AG09319 (cell line): Measurements from ENCODE around the gene PITPNM3.

Experiments
- DNase-seq: peaks from one replicate; pipeline ENCODE4 v3.0.0-alpha.2; 2010; ENCODE audit warnings: low read depth; ENCODE audit errors: extremely low read depth
- CTCF ChIP-seq: IDR thresholded peaks from 2 replicates; pipeline ENCODE4 v1.5.1; 2011; ENCODE audit warnings: low read depth, mild to moderate bottlenecking, inconsistent platforms, low read length, moderate library complexity

Gene PITPNM3

DNA sequence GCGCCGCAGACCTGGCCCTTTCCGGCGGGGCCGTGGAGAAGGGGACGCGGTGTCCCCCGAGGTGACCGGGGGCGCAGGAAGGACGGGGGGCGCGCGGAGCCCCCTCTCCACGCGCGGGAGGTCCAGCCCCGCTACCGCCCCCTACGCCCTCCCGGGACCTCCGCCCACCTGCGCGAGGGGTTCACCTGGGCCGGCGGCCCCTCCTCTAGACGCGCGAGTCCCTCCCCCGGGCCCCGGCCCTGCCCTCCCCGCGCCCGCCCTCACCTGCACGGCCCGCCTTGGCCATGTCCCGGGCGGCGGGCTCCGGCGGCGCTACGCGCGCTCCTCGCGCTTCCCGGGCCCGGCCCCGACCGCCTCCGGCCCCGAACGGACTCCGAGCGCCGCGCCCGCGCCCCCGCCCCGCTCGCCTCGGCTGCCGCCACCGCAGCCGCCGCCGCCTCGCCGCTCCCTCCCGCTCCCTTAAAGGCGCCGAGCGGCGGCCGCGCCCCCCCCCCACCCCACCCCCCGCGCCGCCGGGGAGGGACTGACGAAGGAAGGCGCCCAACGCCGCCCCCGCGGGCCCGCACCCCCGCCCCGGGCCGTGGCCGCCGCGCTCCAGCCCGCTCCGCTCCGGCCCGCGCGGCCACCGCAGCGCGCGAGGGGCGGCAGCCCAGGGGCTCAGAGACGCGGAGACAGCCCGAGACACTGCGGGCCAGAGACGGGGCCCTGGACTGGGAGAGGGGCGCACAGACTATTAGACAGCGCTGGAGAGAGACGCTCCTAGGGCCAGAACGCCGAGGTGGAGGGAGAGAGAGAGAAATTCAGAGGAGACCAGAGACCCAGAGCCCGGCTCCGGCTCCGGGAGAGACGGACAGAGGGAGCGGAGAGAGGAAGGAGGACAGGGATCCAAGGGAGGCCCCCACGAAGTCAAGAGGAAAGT lies at the start of gene PITPNM3:
PITPNM3 (minus strand) TSS at position 435 of the 919 bp plus-strand sequence; CDS start at position 286, 149 bp downstream.
- DNase-seq = no peak
- TF ChIP-seq CTCF = no peak

GRCh38 chr17:6605142-6605541 lies 48.8 kb upstream of the PITPNM3 start:
- no peak for DNase-seq
- no peak for TF ChIP-seq CTCF

GRCh38 chr17:6603744-6604325 lies 47.5 kb upstream of the PITPNM3 start:
- no peak for TF ChIP-seq CTCF
- no peak for DNase-seq

DNA sequence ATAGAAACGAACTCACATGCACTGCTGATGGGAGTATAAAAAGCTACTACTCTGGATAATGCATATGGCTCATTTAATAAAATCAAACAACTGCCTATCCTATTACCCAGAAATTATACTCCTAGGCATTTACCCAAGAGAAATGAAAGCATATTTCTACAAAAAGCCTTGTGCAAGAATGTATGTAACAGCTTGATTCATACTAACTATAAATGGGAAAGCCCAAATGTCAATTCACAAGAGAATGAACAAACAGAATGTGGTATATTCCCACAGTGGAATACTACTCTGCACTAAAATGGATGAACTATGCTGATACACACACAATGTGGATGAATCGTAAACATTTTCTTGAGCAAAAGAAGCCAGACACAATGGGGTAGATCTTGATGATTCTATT lies 45.8 kb upstream of the PITPNM3 start:
- TF ChIP-seq CTCF = no peak
- no peak for DNase-seq

- DNase-seq = no peak
- no peak for TF ChIP-seq CTCF
Measured at GRCh38 chr17:6599364-6599763, 43.0 kb upstream of the PITPNM3 start.

GRCh38 chr17:6597727-6598126 lies 41.4 kb upstream of the PITPNM3 start:
- no peak for DNase-seq
- TF ChIP-seq CTCF = no peak

- no peak for DNase-seq
- no peak for TF ChIP-seq CTCF
Measured at GRCh38 chr17:6596941-6597340, 40.6 kb upstream of the PITPNM3 start.
